CD4-positive, alpha-beta T cell (primary cell): ENCODE data around the gene ENPP7. TPM values are rescaled to one million over a fixed set of nuclear protein-coding genes. Genes with fewer than 3 reads are reported as not detected.

Experiments used
- ATAC-seq: fragments of 200-7000 bp; cut with Tn5 transposase; one replicate; pipeline ENCODE4 v1.10.0; 2022; ENCODE audit warnings: mild to moderate bottlenecking; ENCODE audit not compliant: poor library complexity
- CTCF ChIA-PET: fragments of 350-600 bp; sonication (Branson Sonifier 250); formaldehyde crosslinking; loops from one replicate; lab custom pipeline; 2021; ENCODE audit warnings: antibody characterized with exemption, inconsistent platforms; lab: Charles Lee
- POLR2A ChIA-PET: fragments of 350-600 bp; sonication (Branson Sonifier 250); formaldehyde crosslinking; loops from one replicate; lab custom pipeline; 2021; ENCODE audit warnings: antibody characterized with exemption, inconsistent platforms; lab: Charles Lee
- DNase-seq, 14 experiments: peaks; one replicate each; pipeline ENCODE4 v3.0.0-alpha.2; 2013 to 2020; ENCODE audit warnings: mixed read lengths in 2 of 14
- H3K27ac ChIP-seq, 2 donors: one replicate each; pipeline versions ENCODE4 v1.5.1 to v1.7.0; 2013; ENCODE audit warnings: low read length in 2 of 2, low read depth in 1 of 2, mild to moderate bottlenecking in 1 of 2
- H3K27me3 ChIP-seq, 2 experiments: 1 replicate in 1 of 2; 2 replicates in 1 of 2; pipeline versions ENCODE4 v1.6.1 to v1.7.0; 2013; ENCODE audit warnings: low read length in 2 of 2, control low read depth in 1 of 2, mild to moderate bottlenecking in 1 of 2, moderate library complexity in 1 of 2; ENCODE audit not compliant: insufficient read depth in 2 of 2, control insufficient read depth in 1 of 2
- H3K36me3 ChIP-seq: one replicate; pipeline ENCODE4 v1.6.1; 2013; ENCODE audit warnings: low read length, control low read depth; ENCODE audit not compliant: insufficient read depth
- H3K4me1 ChIP-seq: one replicate; pipeline ENCODE4 v1.6.1; 2013; ENCODE audit warnings: low read length, control low read depth; ENCODE audit not compliant: insufficient read depth
- H3K4me3 ChIP-seq: one replicate; pipeline ENCODE4 v1.5.1; 2013; ENCODE audit warnings: mild to moderate bottlenecking, low read length, moderate library complexity
- H3K9me3 ChIP-seq, 2 experiments: 1 replicate in 1 of 2; 2 replicates in 1 of 2; pipeline versions ENCODE4 v1.6.1 to v1.7.0; 2013; ENCODE audit warnings: low read length in 2 of 2, mild to moderate bottlenecking in 2 of 2, control low read depth in 1 of 2, moderate library complexity in 1 of 2; ENCODE audit not compliant: control insufficient read depth in 1 of 2, insufficient read depth in 1 of 2
- H3K27ac Mint-ChIP-seq: one replicate; pipeline ENCODE4 v1.8.0; 2020; ENCODE audit warnings: mixed read lengths
- H3K27me3 Mint-ChIP-seq: one replicate; pipeline ENCODE4 v1.8.0; 2021; ENCODE audit warnings: mixed read lengths
- H3K36me3 Mint-ChIP-seq: one replicate; pipeline ENCODE4 v1.8.0; 2021; ENCODE audit warnings: low read depth, mixed read lengths
- H3K4me1 Mint-ChIP-seq: one replicate; pipeline ENCODE4 v1.8.0; 2021; ENCODE audit warnings: low read depth, mixed read lengths
- H3K4me3 Mint-ChIP-seq: one replicate; pipeline ENCODE4 v1.8.0; 2020; ENCODE audit warnings: mild to moderate bottlenecking, mixed read lengths
- H3K9me3 Mint-ChIP-seq: one replicate; pipeline ENCODE4 v1.8.0; 2020; ENCODE audit warnings: mixed read lengths
- intact Hi-C, 2 experiments: fragments of 100-400 bp; cut with DNase I in 1 of 2; cut with micrococcal nuclease in 1 of 2; formaldehyde crosslinking; loops; one replicate each; pipeline versions ENCODE4 v1.15.1 to v1.9.0; 2023 to 2025; cut with DNase I, micrococcal nuclease
- total RNA-seq, 174 experiments: library from RNA in 2 of 174; stranded (reverse) in 2 of 174; gene quantifications; one replicate each; pipeline ENCODE4 v1.2.3 and lab custom pipeline; 2021 to 2026
- TF ChIP-seq, protein P1 (sequence below): fragments of 200-600 bp; IDR thresholded peaks from one replicate; pipeline ENCODE4 v1.8.0; 2022; ENCODE audit warnings: antibody characterized with exemption, mild to moderate bottlenecking

The ENPP7 gene
- total RNA-seq, 2 experiments from 2014 or later: not detected

DNA sequence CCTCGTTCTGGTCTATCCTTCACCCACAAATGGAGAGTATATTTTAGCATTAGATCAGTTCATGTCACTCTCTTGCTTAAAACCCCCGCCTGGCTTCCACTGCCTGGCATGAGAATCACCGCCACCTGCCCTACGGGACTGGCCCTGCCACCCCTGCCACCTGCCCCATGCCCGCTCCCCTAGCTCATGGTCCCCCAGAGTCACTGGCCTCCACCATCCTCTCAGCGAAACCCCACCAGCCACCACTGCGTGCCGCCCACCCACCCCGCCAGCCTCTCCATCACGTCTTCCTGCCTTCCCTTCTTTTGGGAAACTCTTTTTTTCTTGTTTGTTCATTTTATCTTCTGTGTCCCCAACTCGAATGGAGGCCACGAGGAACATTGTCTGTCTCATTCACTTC, 982 bp upstream of the ENPP7 start:
- H3K36me3 Mint-ChIP-seq: no peaks in the 10 kb centered on the region
- H3K9me3 ChIP-seq: peaks cover 0 to 4% of the 10 kb centered on the region in 2 experiments
- ChIA-PET CTCF (no interaction called here), POLR2A (no interaction called here)
- no peak overlapping the region for H3K4me3 Mint-ChIP-seq
- H3K9me3 Mint-ChIP-seq: no peaks in the 10 kb centered on the region
- peaks cover under 1% of the 10 kb centered on the region for H3K27me3 Mint-ChIP-seq
- H3K36me3 ChIP-seq: no peaks in the 10 kb centered on the region
- H3K27ac ChIP-seq: no peak overlapping the region
- H3K27ac Mint-ChIP-seq: no peak overlapping the region
- TF ChIP-seq, protein P1, sequence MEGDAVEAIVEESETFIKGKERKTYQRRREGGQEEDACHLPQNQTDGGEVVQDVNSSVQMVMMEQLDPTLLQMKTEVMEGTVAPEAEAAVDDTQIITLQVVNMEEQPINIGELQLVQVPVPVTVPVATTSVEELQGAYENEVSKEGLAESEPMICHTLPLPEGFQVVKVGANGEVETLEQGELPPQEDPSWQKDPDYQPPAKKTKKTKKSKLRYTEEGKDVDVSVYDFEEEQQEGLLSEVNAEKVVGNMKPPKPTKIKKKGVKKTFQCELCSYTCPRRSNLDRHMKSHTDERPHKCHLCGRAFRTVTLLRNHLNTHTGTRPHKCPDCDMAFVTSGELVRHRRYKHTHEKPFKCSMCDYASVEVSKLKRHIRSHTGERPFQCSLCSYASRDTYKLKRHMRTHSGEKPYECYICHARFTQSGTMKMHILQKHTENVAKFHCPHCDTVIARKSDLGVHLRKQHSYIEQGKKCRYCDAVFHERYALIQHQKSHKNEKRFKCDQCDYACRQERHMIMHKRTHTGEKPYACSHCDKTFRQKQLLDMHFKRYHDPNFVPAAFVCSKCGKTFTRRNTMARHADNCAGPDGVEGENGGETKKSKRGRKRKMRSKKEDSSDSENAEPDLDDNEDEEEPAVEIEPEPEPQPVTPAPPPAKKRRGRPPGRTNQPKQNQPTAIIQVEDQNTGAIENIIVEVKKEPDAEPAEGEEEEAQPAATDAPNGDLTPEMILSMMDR: no peak
- no peak for DNase-seq
- H3K27me3 ChIP-seq: no peaks in the 10 kb centered on the region
- peaks cover 34% of the 10 kb centered on the region for H3K4me1 ChIP-seq
- H3K4me3 ChIP-seq: no peak overlapping the region
- intact Hi-C loops: no loop called here
- no peak for ATAC-seq
- H3K4me1 Mint-ChIP-seq: peaks cover 15% of the 10 kb centered on the region

DNA sequence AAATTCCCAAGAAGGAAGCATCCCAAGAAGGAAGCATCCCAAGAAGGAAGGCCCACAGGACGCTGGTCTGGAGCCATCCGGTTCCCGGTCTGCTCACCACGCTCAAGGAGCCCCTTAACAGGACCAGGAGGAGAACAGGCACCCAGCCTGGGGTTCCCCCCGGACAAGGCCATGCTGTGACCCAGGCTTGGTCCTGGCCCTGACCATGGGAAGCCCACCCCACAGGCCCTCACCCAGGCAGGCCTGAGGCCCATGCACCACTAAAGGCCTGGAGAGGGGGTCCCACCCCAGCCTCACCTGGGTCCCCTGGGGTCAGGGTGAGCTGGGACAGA, 340 bp upstream of the ENPP7 start:
- no peaks in the 10 kb centered on the region for H3K9me3 Mint-ChIP-seq
- no peaks in the 10 kb centered on the region for H3K27me3 ChIP-seq
- no peak overlapping the region for H3K4me3 Mint-ChIP-seq
- ATAC-seq (no peak), DNase-seq (no peak)
- H3K36me3 ChIP-seq: no peaks in the 10 kb centered on the region
- H3K4me1 Mint-ChIP-seq: peaks cover 15% of the 10 kb centered on the region
- ChIA-PET POLR2A (no interaction called here), CTCF (no interaction called here)
- H3K4me3 ChIP-seq: no peak overlapping the region
- no peaks in the 10 kb centered on the region for H3K36me3 Mint-ChIP-seq
- H3K27me3 Mint-ChIP-seq: peaks cover 4% of the 10 kb centered on the region
- intact Hi-C loops: no loop called here
- H3K27ac ChIP-seq: no peak overlapping the region
- H3K4me1 ChIP-seq: peaks cover 34% of the 10 kb centered on the region
- H3K9me3 ChIP-seq: peaks cover 0 to 4% of the 10 kb centered on the region in 2 experiments
- H3K27ac Mint-ChIP-seq: no peak overlapping the region
- TF ChIP-seq, protein P1: no peak

DNA sequence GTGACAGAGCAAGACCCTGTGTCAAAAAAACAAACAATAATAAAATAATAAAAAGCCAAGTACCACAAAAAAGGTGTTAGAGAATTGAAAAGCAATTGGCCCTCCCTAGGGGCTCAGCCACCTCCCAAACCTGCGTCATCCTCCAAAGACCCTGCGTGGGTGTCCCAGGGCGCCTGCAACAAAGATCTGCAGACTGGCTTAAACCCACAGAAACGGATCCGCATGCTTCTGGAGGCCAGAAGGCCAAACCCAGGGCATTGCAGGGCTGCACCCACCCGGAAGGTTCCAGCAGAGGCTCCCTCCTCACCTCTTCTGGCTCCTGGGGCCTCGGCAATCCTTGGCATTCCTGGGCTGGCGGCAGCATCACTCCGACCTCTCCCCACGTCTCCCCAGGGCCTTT, 1.5 kb downstream of the ENPP7 start:
- Mint-ChIP-seq H3K9me3 (no peaks in the 10 kb centered on the region), H3K4me3 (no peak overlapping the region), H3K4me1 (peaks cover 15% of the 10 kb centered on the region), H3K27ac (no peak overlapping the region), H3K36me3 (no peaks in the 10 kb centered on the region), H3K27me3 (peaks cover 10% of the 10 kb centered on the region)
- Histone ChIP-seq H3K36me3 (no peaks in the 10 kb centered on the region), H3K9me3 (peaks cover 0 to 4% of the 10 kb centered on the region in 2 experiments), H3K27ac (no peak overlapping the region), H3K4me3 (no peak overlapping the region), H3K27me3 (peaks cover 0 to 6% of the 10 kb centered on the region in 2 experiments), H3K4me1 (peaks cover 34% of the 10 kb centered on the region)
- intact Hi-C loops: no loop called here
- no peak for DNase-seq
- no peak for ATAC-seq
- CTCF ChIA-PET: interaction anchor here (1.2 to 1.7 kb wide), 2 partner anchors 10 to 14 kb away, joined by 3 to 5 read pairs; no protein-coding TSS in a partner anchor
- TF ChIP-seq, protein P1: no peak
- POLR2A ChIA-PET: no interaction called here
